Smooth muscle cell (in vitro differentiated cells): ENCODE data around the gene STOM. TPM values are rescaled to one million over a fixed set of nuclear protein-coding genes. Genes with fewer than 3 reads are reported as not detected.
A peak's percentile ranks its signal among the peaks of the same experiment; 100 is the strongest.

Experiments
- DNase-seq: peaks from one replicate; lab custom pipeline; 2025; ENCODE audit not compliant: unreplicated experiment; lab: John Stamatoyannopoulos, UW
- H2AFZ ChIP-seq: fragments of 200-600 bp; sonication (generic); 2 replicates; pipeline ENCODE4 v1.6.0; 2016; ENCODE audit warnings: antibody characterized with exemption, low read depth, mild to moderate bottlenecking
- H3F3A ChIP-seq: fragments of 200-600 bp; sonication (generic); 2 replicates; pipeline ENCODE4 v1.6.0; 2017; ENCODE audit warnings: antibody characterized with exemption, low read depth
- H3K27ac ChIP-seq: fragments of 200-600 bp; sonication (generic); 2 replicates; pipeline ENCODE4 v1.5.1; 2016; ENCODE audit warnings: low read depth, mild to moderate bottlenecking
- H3K27me3 ChIP-seq: fragments of 200-600 bp; sonication (generic); 2 replicates; pipeline ENCODE4 v1.6.1; 2016; ENCODE audit warnings: low read depth, mild to moderate bottlenecking
- H3K36me3 ChIP-seq: fragments of 200-600 bp; sonication (generic); 2 replicates; pipeline ENCODE4 v1.5.1; 2016; ENCODE audit warnings: low read depth
- H3K4me1 ChIP-seq: fragments of 200-600 bp; sonication (generic); 2 replicates; pipeline ENCODE4 v1.5.1; 2016; ENCODE audit warnings: low read depth
- H3K4me2 ChIP-seq: fragments of 200-600 bp; sonication (generic); 2 replicates; pipeline ENCODE4 v1.6.0; 2016; ENCODE audit warnings: mild to moderate bottlenecking
- H3K4me3 ChIP-seq: fragments of 200-600 bp; sonication (generic); 2 replicates; pipeline ENCODE4 v1.5.1; 2016; ENCODE audit warnings: mild to moderate bottlenecking
- H3K79me2 ChIP-seq: fragments of 200-600 bp; sonication (generic); 2 replicates; pipeline ENCODE4 v1.6.0; 2016; ENCODE audit warnings: low read depth, mild to moderate bottlenecking
- H3K9ac ChIP-seq: fragments of 200-600 bp; sonication (generic); 2 replicates; pipeline ENCODE4 v1.6.0; 2016; ENCODE audit warnings: low read depth
- H3K9me3 ChIP-seq: fragments of 200-600 bp; sonication (generic); replicated peaks from 2 replicates; pipeline ENCODE4 v1.5.1; 2016; ENCODE audit warnings: low read depth
- H4K20me1 ChIP-seq: fragments of 200-600 bp; sonication (generic); 2 replicates; pipeline ENCODE4 v1.6.0; 2016; ENCODE audit warnings: low read depth
- WGBS: methylation state at CpG from one replicate; pipeline ENCODE4 v1.1.7; 2016; ENCODE audit warnings: low lambda C conversion rate; 5-methylcytosine and 5-hydroxymethylcytosine counted together
- polyA plus RNA-seq: library from polyadenylated mRNA; unstranded; fragments of >200 nt; fragmentation: Nextera tagmentation; extraction: Ambion mirVana; gene quantifications from 2 replicates; pipeline ENCODE4 v1.2.1, GENCODE V29; 2016
- total RNA-seq: library from RNA; depleted of rRNA; stranded (reverse); fragments of >200 nt; gene quantifications from 2 replicates; pipeline ENCODE4 v1.2.3, GENCODE V29; 2014
- TF ChIP-seq, protein P1 (sequence below): fragments of 200-600 bp; sonication (generic); IDR thresholded peaks from 2 replicates; pipeline ENCODE4 v1.5.1; 2017; ENCODE audit warnings: borderline replicate concordance, mild to moderate bottlenecking, antibody characterized with exemption; ENCODE audit not compliant: insufficient read depth, poor library complexity, severe bottlenecking

STOM gene
- total and polyA plus RNA-seq, 2 experiments from 2014 or later = 105 to 187 TPM

DNA sequence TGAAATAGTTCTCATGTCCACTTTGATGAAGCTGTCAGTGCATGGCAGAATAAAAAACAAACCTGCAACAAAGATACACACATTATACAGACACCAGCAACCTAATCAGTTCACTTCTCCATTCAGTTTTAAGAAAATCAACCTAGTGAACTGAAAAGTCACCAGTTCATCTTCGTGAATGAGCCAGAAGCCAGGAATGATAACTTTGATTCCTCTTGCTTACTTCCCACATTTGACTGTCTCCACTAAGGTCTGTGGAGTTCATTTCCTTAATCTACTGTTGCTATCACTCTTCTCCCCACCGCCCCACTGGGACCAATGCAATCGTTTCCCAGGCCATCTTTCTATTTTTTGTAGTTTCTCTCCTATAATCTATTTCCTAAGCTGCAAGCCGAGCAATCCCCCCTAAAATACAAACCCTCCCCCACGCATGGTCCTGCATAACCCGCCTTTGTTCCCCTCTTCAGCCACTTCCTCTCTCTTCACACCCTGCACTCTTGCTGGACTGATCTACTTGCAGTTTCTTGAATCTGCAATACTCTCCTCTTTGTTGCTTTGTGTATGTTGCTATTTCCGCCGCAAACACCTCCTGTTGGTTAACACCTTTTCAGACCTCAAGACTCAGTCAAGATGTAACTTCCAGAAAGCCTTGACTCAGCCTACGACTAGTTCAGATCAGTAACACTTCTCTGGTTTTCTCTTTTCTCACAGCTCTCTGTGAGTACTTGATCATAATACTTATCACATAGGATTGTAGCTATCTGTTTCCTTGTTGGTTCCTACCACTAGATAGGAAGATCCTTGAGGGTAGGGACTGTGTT is 16.6 kb downstream of the STOM start:
- H3K4me2 ChIP-seq = no peak overlapping the region
- peaks cover 3% of the 10 kb centered on the region for H3K36me3 ChIP-seq
- peaks cover 50% of the 10 kb centered on the region for H3F3A ChIP-seq

DNA sequence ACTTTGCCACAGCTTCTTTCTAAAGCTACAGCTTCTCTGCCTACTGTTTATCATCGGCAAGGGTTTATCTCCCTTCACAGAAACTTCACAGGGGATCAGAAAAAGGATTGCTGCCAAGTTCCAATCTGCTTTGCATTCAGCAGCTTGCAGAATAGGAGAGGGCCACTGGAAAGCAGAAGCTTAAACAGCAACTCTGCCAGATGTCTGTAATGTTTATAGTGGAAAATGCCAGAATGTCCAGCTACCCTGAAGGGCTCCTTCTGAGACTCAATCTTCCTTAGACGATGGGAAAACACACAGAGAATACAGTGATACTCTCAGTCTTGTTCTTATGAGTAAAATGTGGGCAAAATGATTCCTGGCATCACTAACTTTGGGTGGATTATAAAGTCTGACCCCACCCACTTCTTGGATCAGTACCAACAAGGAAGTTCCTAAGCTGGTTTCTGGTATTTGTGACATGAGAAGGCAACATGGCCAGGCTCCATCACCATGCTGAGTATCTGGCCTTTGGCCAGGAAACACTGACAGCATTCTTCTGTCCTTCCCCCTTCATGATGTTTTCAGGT is 19.0 kb downstream of the STOM start:
- peak overlapping the region; percentile 36 for H3K9ac ChIP-seq

More for the DNA sequence above, 16.6 kb downstream of the STOM start:
- H3K27ac ChIP-seq = peak overlapping the region; percentile 72
- DNase-seq = no peak
- TF ChIP-seq, protein P1, sequence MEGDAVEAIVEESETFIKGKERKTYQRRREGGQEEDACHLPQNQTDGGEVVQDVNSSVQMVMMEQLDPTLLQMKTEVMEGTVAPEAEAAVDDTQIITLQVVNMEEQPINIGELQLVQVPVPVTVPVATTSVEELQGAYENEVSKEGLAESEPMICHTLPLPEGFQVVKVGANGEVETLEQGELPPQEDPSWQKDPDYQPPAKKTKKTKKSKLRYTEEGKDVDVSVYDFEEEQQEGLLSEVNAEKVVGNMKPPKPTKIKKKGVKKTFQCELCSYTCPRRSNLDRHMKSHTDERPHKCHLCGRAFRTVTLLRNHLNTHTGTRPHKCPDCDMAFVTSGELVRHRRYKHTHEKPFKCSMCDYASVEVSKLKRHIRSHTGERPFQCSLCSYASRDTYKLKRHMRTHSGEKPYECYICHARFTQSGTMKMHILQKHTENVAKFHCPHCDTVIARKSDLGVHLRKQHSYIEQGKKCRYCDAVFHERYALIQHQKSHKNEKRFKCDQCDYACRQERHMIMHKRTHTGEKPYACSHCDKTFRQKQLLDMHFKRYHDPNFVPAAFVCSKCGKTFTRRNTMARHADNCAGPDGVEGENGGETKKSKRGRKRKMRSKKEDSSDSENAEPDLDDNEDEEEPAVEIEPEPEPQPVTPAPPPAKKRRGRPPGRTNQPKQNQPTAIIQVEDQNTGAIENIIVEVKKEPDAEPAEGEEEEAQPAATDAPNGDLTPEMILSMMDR = no peak
- no peaks in the 10 kb centered on the region for H3K27me3 ChIP-seq
- H2AFZ ChIP-seq = no peak overlapping the region
- 79% methylated on average over 9 of the region's 9 CpGs for WGBS
- H3K4me1 ChIP-seq = peaks cover 12% of the 10 kb centered on the region
- H3K9ac ChIP-seq = no peak overlapping the region
- peaks cover 39% of the 10 kb centered on the region for H3K79me2 ChIP-seq
- no peaks in the 10 kb centered on the region for H3K9me3 ChIP-seq
- no peak overlapping the region for H3K4me3 ChIP-seq
- H4K20me1 ChIP-seq = peaks cover 5% of the 10 kb centered on the region

DNA sequence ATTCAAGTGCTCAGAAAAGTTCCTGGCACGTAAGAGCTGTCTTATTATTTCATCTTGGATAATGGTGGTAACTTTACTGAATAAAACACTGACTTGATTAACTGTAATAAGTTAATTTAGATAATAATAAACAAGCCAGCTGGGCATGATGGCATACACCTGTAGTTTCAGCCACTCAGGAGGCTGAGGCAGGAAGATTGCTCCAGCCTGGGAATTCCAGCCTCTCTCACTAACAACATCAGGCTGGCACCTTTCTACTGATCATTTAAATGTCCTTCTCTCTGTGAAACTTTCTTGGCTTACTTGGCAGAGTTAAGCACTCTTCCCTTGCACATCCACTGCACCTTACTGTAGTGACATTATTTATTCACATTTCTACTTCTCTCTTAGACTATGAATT is 20.0 kb downstream of the STOM start:
- Histone ChIP-seq H3K27ac (peak overlapping the region; percentile 72), H3K27me3 (no peaks in the 10 kb centered on the region)

More for the DNA sequence above, 19.0 kb downstream of the STOM start:
- Histone ChIP-seq H3K27ac (peak overlapping the region; percentile 72), H3K36me3 (peaks cover 3% of the 10 kb centered on the region), H3K9me3 (no peaks in the 10 kb centered on the region), H3K4me1 (peaks cover 12% of the 10 kb centered on the region), H3K4me3 (no peak overlapping the region), H3K79me2 (peaks cover 32% of the 10 kb centered on the region), H3K4me2 (peak overlapping the region; percentile 61), H2AFZ (no peak overlapping the region), H3K27me3 (no peaks in the 10 kb centered on the region), H3F3A (peaks cover 51% of the 10 kb centered on the region), H4K20me1 (peaks cover 5% of the 10 kb centered on the region)
- no peak for DNase-seq
- TF ChIP-seq, protein P1 = no peak
- 20% methylated on average over 2 of the region's 2 CpGs for WGBS

More for the DNA sequence above, 20.0 kb downstream of the STOM start:
- Histone ChIP-seq H3K4me3 (no peak overlapping the region), H3K36me3 (peaks cover 3% of the 10 kb centered on the region), H3K9me3 (no peaks in the 10 kb centered on the region), H2AFZ (no peak overlapping the region), H3F3A (peaks cover 44% of the 10 kb centered on the region), H3K79me2 (peaks cover 30% of the 10 kb centered on the region), H3K4me2 (peak overlapping the region; percentile 61), H3K9ac (peak overlapping the region; percentile 36), H4K20me1 (no peaks in the 10 kb centered on the region), H3K4me1 (peaks cover 12% of the 10 kb centered on the region)
- 100% methylated on average over 1 of the region's 1 CpG for WGBS
- DNase-seq = no peak
- TF ChIP-seq, protein P1 = no peak
